K562 (cell line): ENCODE results near the gene LSM4. TPM values are rescaled to one million over a fixed set of nuclear protein-coding genes. Genes with fewer than 3 reads are reported as not detected.

Source experiments
- ATAC-seq: fragments of 200-7000 bp; cut with Tn5 transposase; 3 replicates; pipeline ENCODE4 v1.9.1; 2020; ENCODE audit warnings: moderate library complexity
- BruUV-seq: library from RNA; stranded (reverse); fragments of 400-500 nt; replicated peaks from 2 replicates; lab custom pipeline; 2021; lab: Mats Ljungman, UMichigan
- CTCF ChIA-PET: fragments of 300-600 bp; formaldehyde crosslinking; extraction: SDS; loops from one replicate; lab custom pipeline; 2021; ENCODE audit warnings: low intra/inter-chr PET ratio; lab: Yijun Ruan, JAX
- POLR2A ChIA-PET: fragments of 300-600, 350-650 bp; sonication (Branson Sonifier 250); formaldehyde crosslinking; extraction: SDS; loops from one replicate; lab custom pipeline; 2021; ENCODE audit warnings: antibody characterized with exemption, inconsistent platforms; lab: Yijun Ruan, JAX
- DNase-seq, 4 experiments: peaks; one replicate each; pipeline versions ENCODE4 v3.0.0 to v3.0.0-alpha.2; 2011 to 2018; ENCODE audit warnings: low spot score in 3 of 4, mixed read lengths in 3 of 4; ENCODE audit errors: extremely low read depth in 1 of 4
- FAIRE-seq: peaks from 2 replicates; lab custom pipeline; 2011; peaks lifted over from hg19 to GRCh38; lab: Jason Lieb, UNC
- H2AFZ ChIP-seq: 2 replicates; pipeline ENCODE4 v1.6.0; 2011; ENCODE audit warnings: low read depth, low read length, control low read depth, inconsistent platforms
- H3K27ac ChIP-seq: fragments of 200-600 bp; 3 replicates; pipeline ENCODE4 v1.8.0; 2011; ENCODE audit warnings: low read depth, mild to moderate bottlenecking, control low read depth, inconsistent platforms, low read length, moderate library complexity, mixed read lengths; ENCODE audit errors: extremely low read depth
- H3K27me3 ChIP-seq, 2 experiments: fragments of 300-600 bp in 1 of 2; 2 replicates in 1 of 2; 3 replicates in 1 of 2; pipeline versions ENCODE4 v1.6.0 to v1.8.0; 2011; ENCODE audit warnings: inconsistent platforms in 2 of 2, low read length in 2 of 2, mild to moderate bottlenecking in 1 of 2, mixed read lengths in 1 of 2, moderate library complexity in 1 of 2; ENCODE audit not compliant: control insufficient read depth in 2 of 2, insufficient read depth in 2 of 2
- H3K36me3 ChIP-seq: fragments of 300-600 bp; 3 replicates; pipeline ENCODE4 v1.8.0; 2011; ENCODE audit warnings: mild to moderate bottlenecking, low read length, inconsistent platforms; ENCODE audit not compliant: control insufficient read depth, insufficient read depth
- H3K4me1 ChIP-seq, 2 experiments: fragments of 200-600 bp in 1 of 2; replicated peaks in 1 of 2; 2 replicates in 1 of 2; 3 replicates in 1 of 2; pipeline versions ENCODE4 v1.5.1 to v1.8.0; 2011; ENCODE audit warnings: inconsistent platforms in 2 of 2, low read length in 2 of 2, mild to moderate bottlenecking in 1 of 2, mixed read lengths in 1 of 2, moderate library complexity in 1 of 2; ENCODE audit not compliant: control insufficient read depth in 2 of 2, insufficient read depth in 2 of 2
- H3K4me2 ChIP-seq: 2 replicates; pipeline ENCODE4 v1.6.1; 2011; ENCODE audit warnings: low read length, control low read depth, inconsistent platforms, mixed read lengths; ENCODE audit not compliant: insufficient read depth
- H3K4me3 ChIP-seq: fragments of 200-600 bp; sonication (generic), shearing (Covaris generic); 2 replicates; pipeline ENCODE4 v1.5.1; 2016; ENCODE audit warnings: control low read depth, inconsistent platforms
- H3K79me2 ChIP-seq: fragments of 200-600 bp; 3 replicates; pipeline ENCODE4 v1.8.0; 2011; ENCODE audit warnings: low read length, inconsistent platforms; ENCODE audit not compliant: control insufficient read depth, insufficient read depth
- H3K9ac ChIP-seq, 2 experiments: 2 replicates each; pipeline versions ENCODE4 v1.6.0 to v1.6.1; 2011; ENCODE audit warnings: low read depth in 2 of 2, low read length in 2 of 2, control low read depth in 1 of 2, inconsistent platforms in 1 of 2, mild to moderate bottlenecking in 1 of 2, mixed read lengths in 1 of 2; ENCODE audit not compliant: insufficient read depth in 1 of 2
- H3K9me1 ChIP-seq: one replicate; pipeline ENCODE4 v1.6.0; 2011; ENCODE audit warnings: inconsistent platforms, mild to moderate bottlenecking, low read length, moderate library complexity; ENCODE audit not compliant: control insufficient read depth, insufficient read depth
- H3K9me3 ChIP-seq: replicated peaks from 2 replicates; pipeline ENCODE4 v1.5.1; 2011; ENCODE audit warnings: low read depth, low read length, inconsistent platforms; ENCODE audit not compliant: control insufficient read depth, insufficient read depth
- H4K20me1 ChIP-seq: replicated peaks from 2 replicates; pipeline ENCODE4 v1.6.1; 2011; ENCODE audit warnings: low read length, inconsistent platforms, mixed read lengths; ENCODE audit not compliant: control insufficient read depth, insufficient read depth
- BCOR ChIP-seq: fragments of 450-650 bp; IDR thresholded peaks from 2 replicates; pipeline ENCODE4 v1.6.1; 2016
- FUS ChIP-seq: fragments of 200-400 bp; formaldehyde crosslinking; optimal IDR thresholded peaks from 2 replicates; pipeline ENCODE3; 2017; ENCODE audit warnings: low read depth, low read length
- HDAC2 ChIP-seq: fragments of 450-650 bp; IDR thresholded peaks from 2 replicates; pipeline ENCODE4 v1.6.1; 2016; ENCODE audit warnings: mild to moderate bottlenecking
- HMG20B ChIP-seq: fragments of 250-450 bp; sonication (Bioruptor Pico); IDR thresholded peaks from 2 replicates; pipeline ENCODE4 v1.5.0; 2021; ENCODE audit warnings: mild to moderate bottlenecking
- HNRNPL ChIP-seq: fragments of 200-400 bp; formaldehyde crosslinking; IDR thresholded peaks from 2 replicates; pipeline ENCODE4 v1.6.1; 2017; ENCODE audit warnings: low read depth, mild to moderate bottlenecking, low read length
- HNRNPUL1 ChIP-seq: fragments of 200-400 bp; formaldehyde crosslinking; IDR thresholded peaks from 2 replicates; pipeline ENCODE4 v1.6.1; 2017; ENCODE audit warnings: low read length
- ID3 ChIP-seq, 2 experiments: fragments of 250-450 bp in 1 of 2; fragments of 450-650 bp in 1 of 2; sonication (Bioruptor Pico) in 1 of 2; IDR thresholded peaks; 2 replicates each; pipeline versions ENCODE4 v1.6.1 to v1.8.0; 2016 to 2021; ENCODE audit warnings: mild to moderate bottlenecking in 2 of 2, moderate library complexity in 2 of 2, missing compliant biosample characterization in 1 of 2, missing genetic modification characterization in 1 of 2
- IRF9 ChIP-seq: fragments of 450-650 bp; IDR thresholded peaks from 2 replicates; pipeline ENCODE4 v1.6.1; 2016; ENCODE audit warnings: missing biosample characterization, missing genetic modification characterization
- MEIS2 ChIP-seq: fragments of 450-650 bp; IDR thresholded peaks from 2 replicates; pipeline ENCODE4 v1.6.1; 2014; ENCODE audit warnings: mild to moderate bottlenecking; ENCODE audit not compliant: partially characterized antibody
- PTBP1 ChIP-seq: fragments of 200-400 bp; formaldehyde crosslinking; IDR thresholded peaks from 2 replicates; pipeline ENCODE4 v1.6.1; 2017; ENCODE audit warnings: low read depth, low read length
- RBFOX2 ChIP-seq: fragments of 200-400 bp; formaldehyde crosslinking; IDR thresholded peaks from 2 replicates; pipeline ENCODE4 v1.6.1; 2017; ENCODE audit warnings: low read depth, mild to moderate bottlenecking, low read length, moderate library complexity
- SMARCA5 ChIP-seq: fragments of 450-650 bp; IDR thresholded peaks from 2 replicates; pipeline ENCODE4 v1.6.1; 2016
- SRF ChIP-seq, 2 experiments: fragments of 250-450, 450-650 bp in 1 of 2; sonication (Bioruptor Pico) in 1 of 2; sonication (generic) in 1 of 2; formaldehyde crosslinking; IDR thresholded peaks; 2 replicates each; pipeline versions ENCODE4 v1.5.0 to v1.5.1; 2020 to 2022; ENCODE audit warnings: mild to moderate bottlenecking in 1 of 2, missing genetic modification reagents in 1 of 2
- ZKSCAN8 ChIP-seq: fragments of 200-800 bp; sonication (Bioruptor generic); IDR thresholded peaks from 2 replicates; pipeline ENCODE4 v1.6.1; 2016; ENCODE audit warnings: missing genetic modification characterization, missing compliant biosample characterization
- ZMIZ1 ChIP-seq, 2 experiments: fragments of 150-350 bp in 1 of 2; IDR thresholded peaks; 2 replicates each; pipeline ENCODE4 v1.6.1; 2012 to 2016; ENCODE audit warnings: low read depth in 2 of 2, low read length in 2 of 2, mild to moderate bottlenecking in 1 of 2, moderate library complexity in 1 of 2
- ZNF512 ChIP-seq: IDR thresholded peaks from 2 replicates; pipeline ENCODE4 v1.6.1; 2016; ENCODE audit warnings: missing genetic modification characterization, missing compliant biosample characterization
- WGBS: fragments of 100-300 bp; shearing (Covaris generic); methylation state at CpG from one replicate; pipeline ENCODE4 v1.1.6; 2016; ENCODE audit warnings: low coverage, mixed read lengths; ENCODE audit not compliant: insufficient coverage; ENCODE audit errors: missing lambda C conversion rate; 5-methylcytosine and 5-hydroxymethylcytosine counted together
- in situ Hi-C: fragments of 300-500 bp; cut with MboI; formaldehyde crosslinking; loops from 4 replicates; pipeline ENCODE4 v1.15.0; 2018; ENCODE audit warnings: inconsistent platforms, mixed read lengths
- intact Hi-C: fragments of 100-400 bp; cut with micrococcal nuclease; formaldehyde crosslinking; loops from 2 replicates; pipeline ENCODE4 v1.14.2; 2022
- polyA plus RNA-seq, 8 experiments: library from polyadenylated mRNA; depleted of rRNA in 4 of 8; stranded (reverse) in 5 of 8; unstranded in 3 of 8; fragments of >200 nt; fragmentation: Nextera tagmentation in 2 of 8; fragmentation: Illumina TruSeq in 1 of 8; extraction: Ambion mirVana in 2 of 8; extraction: Trizol in 1 of 8; gene quantifications; 2 replicates each; pipeline versions ENCODE4 v1.2.1 to v1.2.3, GENCODE V29; 2011 to 2014; ENCODE audit warnings: inconsistent platforms in 1 of 8, missing spikeins in 1 of 8
- total RNA-seq, 7 experiments: library from RNA; depleted of rRNA in 6 of 7; stranded (reverse); fragments of >200 nt in 6 of 7; fragmentation: Illumina TruSeq in 2 of 7; extraction: Trizol in 2 of 7; gene quantifications; 2 replicates each; pipeline versions ENCODE4 v1.2.1 to v1.2.3, GENCODE V29; 2011 to 2021; ENCODE audit warnings: low replicate concordance in 1 of 7

LSM4 gene
- total and polyA plus RNA-seq, 9 of the 15 experiments (the other 6 are each of a cell fraction or from before 2014, with no cell fraction given), result 11.9 to 763 (median 202) TPM

GRCh38 chr19:18304208-18304457 lies 18.7 kb downstream of the LSM4 start (continued):
- TF ChIP-seq ZNF512 (tag) (0 out of 2 replicates have a peak, but pooled peaks have one; percentile 13), SRF (CRISPR knock-in tag; IDR thresholded peaks at IDR 0.05) (no peak), FUS (no peak)

- 86% methylated on average over 4 of the region's 4 CpGs for WGBS
- no peaks in the 10 kb centered on the region for H3K9me1 ChIP-seq
- H3K27me3 ChIP-seq, result no peaks in the 10 kb centered on the region
- no peaks in the 10 kb centered on the region; the same call in 2 of the 3 replicates for H3K79me2 ChIP-seq
- ATAC-seq (no peak), FAIRE-seq (no peak), DNase-seq (no peak)
- H3K36me3 ChIP-seq, result peaks cover 10% of the 10 kb centered on the region; the same call in 1 of the 3 replicates
- intact Hi-C loops, result no loop called here
- ChIA-PET CTCF (no interaction called here), POLR2A (interaction anchor here (0.8 to 5.5 kb wide), 5 partner anchors 9 to 28 kb away, joined by 3 to 79 read pairs (median 15); partner anchors contain the start of genes IQCN, JUND and LSM4)
- H3K4me2 ChIP-seq, result no peak overlapping the region
- no peak overlapping the region for H3K27ac ChIP-seq
- H2AFZ ChIP-seq, result no peak overlapping the region
- in situ Hi-C loops, result no loop called here
- H3K4me3 ChIP-seq, result no peak overlapping the region
- peaks cover 32 to 53% of the 10 kb centered on the region in 2 experiments for H3K4me1 ChIP-seq
- 0 out of 4 replicates have a peak overlapping the region, but pooled peaks of 1 of the 2 experiments have one; percentile 24 for H3K9ac ChIP-seq
- H3K9me3 ChIP-seq, result no peaks in the 10 kb centered on the region
- no peaks in the 10 kb centered on the region for H4K20me1 ChIP-seq
- no TSS peak for BruUV-seq
- no peak for TF ChIP-seq ZMIZ1 (IDR thresholded peaks at IDR 0.05; ENCODE audit: low read depth in 2 of 2, low read length in 2 of 2)
- TF ChIP-seq MEIS2, result no peak
- no peak for TF ChIP-seq RBFOX2
- TF ChIP-seq IRF9, result no peak
- no peak for TF ChIP-seq HNRNPUL1
- TF ChIP-seq ID3 (CRISPR knock-in tag; IDR thresholded peaks at IDR 0.05), result no peak
- TF ChIP-seq ID3 (tag; IDR thresholded peaks at IDR 0.05), result 0 out of 2 replicates have a peak, but pooled peaks have one; percentile 17
- peak; percentile 98 for TF ChIP-seq ZKSCAN8
- peak; percentile 81; the same call in 1 of the 2 replicates for TF ChIP-seq PTBP1
- no peak for TF ChIP-seq HNRNPL
- TF ChIP-seq HDAC2, result peak; percentile 85
- no peak for TF ChIP-seq HMG20B (CRISPR knock-in tag)
- TF ChIP-seq SMARCA5, result peak; percentile 91
- peak; percentile 97 for TF ChIP-seq BCOR
Measured at GRCh38 chr19:18301718-18302111, 21.2 kb downstream of the LSM4 start.
